Endothelial cell of hepatic sinusoid (primary cell): Measurements from ENCODE around the gene BIRC5.

Experiments
- in situ Hi-C: cut with HindIII; loops from 2 replicates; pipeline ENCODE4 v1.10.0; 2017; ENCODE audit warnings: low sequenced_read_pairs

Gene BIRC5

GRCh38 chr17:78253946-78254672, 40.1 kb downstream of the BIRC5 start:
- in situ Hi-C loops, result no loop called here

GRCh38 chr17:78255029-78255656, 41.1 kb downstream of the BIRC5 start:
- in situ Hi-C loops, result no loop called here

- in situ Hi-C loops, result no loop called here
Observed at GRCh38 chr17:78255953-78256706, 42.1 kb downstream of the BIRC5 start.

GRCh38 chr17:78256707-78257591, 42.9 kb downstream of the BIRC5 start:
- in situ Hi-C loops, result no loop called here

- in situ Hi-C loops, result no loop called here
Observed at GRCh38 chr17:78257810-78258322, 43.8 kb downstream of the BIRC5 start.

GRCh38 chr17:78258323-78259191, 44.5 kb downstream of the BIRC5 start:
- in situ Hi-C loops, result no loop called here

GRCh38 chr17:78259192-78259554, 45.1 kb downstream of the BIRC5 start:
- in situ Hi-C loops, result no loop called here

GRCh38 chr17:78263063-78263735, 49.1 kb downstream of the BIRC5 start:
- in situ Hi-C loops, result no loop called here

- in situ Hi-C loops, result no loop called here
Observed at GRCh38 chr17:78263736-78264340, 49.8 kb downstream of the BIRC5 start.

- in situ Hi-C loops, result no loop called here
Observed at GRCh38 chr17:78264590-78264989, 50.5 kb downstream of the BIRC5 start.

- in situ Hi-C loops, result no loop called here
Observed at GRCh38 chr17:78265121-78265520, 51.1 kb downstream of the BIRC5 start.

GRCh38 chr17:78266231-78266631, 52.2 kb downstream of the BIRC5 start:
- in situ Hi-C loops, result no loop called here

- in situ Hi-C loops, result no loop called here
Observed at GRCh38 chr17:78266771-78267170, 52.7 kb downstream of the BIRC5 start.

- in situ Hi-C loops, result no loop called here
Observed at GRCh38 chr17:78267253-78268073, 53.4 kb downstream of the BIRC5 start.

- in situ Hi-C loops, result no loop called here
Observed at GRCh38 chr17:78268191-78268874, 54.3 kb downstream of the BIRC5 start.

- in situ Hi-C loops, result no loop called here
Observed at GRCh38 chr17:78268951-78269905, 55.2 kb downstream of the BIRC5 start.
